ENCODE results near the gene SLK.

The SLK gene

GRCh38 chr10:103942866-103943265 lies 24.1 kb upstream of the SLK start:
- no peak for DNase-seq

- no peak for DNase-seq
Measured at GRCh38 chr10:103947799-103948516, 19.0 kb upstream of the SLK start.

GRCh38 chr10:103949728-103950127 lies 17.2 kb upstream of the SLK start:
- DNase-seq: no peak

GRCh38 chr10:103951183-103951582 lies 15.8 kb upstream of the SLK start:
- DNase-seq: no peak

- no peak for DNase-seq
Measured at GRCh38 chr10:103951942-103952341, 15.0 kb upstream of the SLK start.

- DNase-seq: no peak
Measured at GRCh38 chr10:103954543-103954942, 12.4 kb upstream of the SLK start.

- DNase-seq: no peak
Measured at GRCh38 chr10:103958996-103959395, 7.9 kb upstream of the SLK start.

- DNase-seq: no peak
Measured at GRCh38 chr10:103960103-103960502, 6.8 kb upstream of the SLK start.

GRCh38 chr10:103967448-103968071 lies 620 bp downstream of the SLK start:
- DNase-seq: no peak

GRCh38 chr10:103968441-103969391 lies 1.8 kb downstream of the SLK start:
- DNase-seq: no peak

GRCh38 chr10:103969436-103969835 lies 2.5 kb downstream of the SLK start:
- DNase-seq: no peak

GRCh38 chr10:103969857-103970627 lies 3.1 kb downstream of the SLK start:
- no peak for DNase-seq

GRCh38 chr10:103975169-103975568 lies 8.2 kb downstream of the SLK start:
- no peak for DNase-seq

GRCh38 chr10:103977204-103977603 lies 10.3 kb downstream of the SLK start:
- no peak for DNase-seq

GRCh38 chr10:103979530-103979929 lies 12.6 kb downstream of the SLK start:
- DNase-seq: no peak

GRCh38 chr10:103980288-103980906 lies 13.5 kb downstream of the SLK start:
- no peak for DNase-seq

- no peak for DNase-seq
Measured at GRCh38 chr10:103982639-103983038, 15.7 kb downstream of the SLK start.

GRCh38 chr10:103983367-103983911 lies 16.5 kb downstream of the SLK start:
- DNase-seq: no peak

- no peak for DNase-seq
Measured at GRCh38 chr10:103985726-103986125, 18.8 kb downstream of the SLK start.

- DNase-seq: no peak
Measured at GRCh38 chr10:103986360-103986759, 19.4 kb downstream of the SLK start.

- no peak for DNase-seq
Measured at GRCh38 chr10:103990121-103990520, 23.2 kb downstream of the SLK start.

GRCh38 chr10:103990531-103990930 lies 23.6 kb downstream of the SLK start:
- no peak for DNase-seq

Measured in NCI-H1105 (cell line).